GM19372 (cell line): ENCODE results near the gene CHMP2A.
"Not testable (repeated sequence)": the region's sequence is repeated elsewhere in the genome, so short reads cannot be mapped to it uniquely, and the experiment has no call there.

ENCODE experiments used
- ATAC-seq: cut with Tn5 transposase; IDR thresholded peaks from one replicate; pipeline ENCODE4 v1.9.1; 2021; ENCODE audit warnings: mild to moderate bottlenecking, low read depth, moderate library complexity; ENCODE audit not compliant: unreplicated experiment

CHMP2A gene

DNA sequence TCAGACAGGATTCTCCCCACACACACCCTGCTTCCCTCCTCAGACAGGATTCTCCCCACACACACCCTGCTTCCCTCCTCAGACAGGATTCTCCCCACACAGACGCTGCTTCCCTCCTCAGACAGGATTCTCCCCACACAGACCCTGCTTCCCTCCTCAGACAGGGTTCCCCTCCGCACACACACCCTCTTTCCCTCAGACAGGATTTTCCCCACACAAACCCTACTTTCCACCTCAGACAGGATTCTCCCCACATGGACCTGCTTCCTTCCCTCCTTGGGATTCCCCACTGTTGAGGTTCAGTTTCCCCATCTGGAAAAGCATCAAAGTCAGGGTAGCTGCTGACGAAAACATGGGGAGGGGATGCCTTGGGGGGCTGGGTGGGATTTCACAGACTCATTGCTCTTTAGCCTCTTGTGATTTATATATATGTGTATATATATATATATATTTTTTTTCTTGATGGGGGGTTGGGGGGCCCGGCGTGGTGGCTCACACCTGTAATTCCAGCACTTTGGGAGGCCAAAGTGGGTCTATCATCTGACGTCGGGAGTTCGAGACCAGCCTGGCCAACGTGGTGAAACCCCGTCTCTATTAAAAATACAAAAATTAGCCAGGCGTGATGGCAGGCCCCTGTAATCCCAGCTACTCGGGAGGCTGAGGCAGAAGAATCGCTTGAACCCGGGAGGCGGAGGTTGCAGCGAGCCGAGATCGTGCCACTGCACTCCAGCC is 12.1 kb downstream of the CHMP2A start:
- ATAC-seq: not testable (repeated sequence)

DNA sequence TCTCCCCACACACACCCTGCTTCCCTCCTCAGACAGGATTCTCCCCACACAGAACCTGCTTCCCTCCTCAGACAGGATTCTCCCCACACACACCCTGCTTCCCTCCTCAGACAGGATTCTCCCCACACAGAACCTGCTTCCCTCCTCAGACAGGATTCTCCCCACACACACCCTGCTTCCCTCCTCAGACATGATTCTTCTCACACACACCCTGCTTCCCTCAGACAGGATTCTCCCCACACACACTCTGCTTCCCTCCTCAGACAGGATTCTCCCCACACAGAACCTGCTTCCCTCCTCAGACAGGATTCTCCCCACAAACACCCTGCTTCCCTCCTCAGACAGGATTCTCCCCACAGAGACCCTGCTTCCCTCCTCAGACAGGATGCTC is 15.7 kb downstream of the CHMP2A start:
- ATAC-seq: not testable (repeated sequence)

DNA sequence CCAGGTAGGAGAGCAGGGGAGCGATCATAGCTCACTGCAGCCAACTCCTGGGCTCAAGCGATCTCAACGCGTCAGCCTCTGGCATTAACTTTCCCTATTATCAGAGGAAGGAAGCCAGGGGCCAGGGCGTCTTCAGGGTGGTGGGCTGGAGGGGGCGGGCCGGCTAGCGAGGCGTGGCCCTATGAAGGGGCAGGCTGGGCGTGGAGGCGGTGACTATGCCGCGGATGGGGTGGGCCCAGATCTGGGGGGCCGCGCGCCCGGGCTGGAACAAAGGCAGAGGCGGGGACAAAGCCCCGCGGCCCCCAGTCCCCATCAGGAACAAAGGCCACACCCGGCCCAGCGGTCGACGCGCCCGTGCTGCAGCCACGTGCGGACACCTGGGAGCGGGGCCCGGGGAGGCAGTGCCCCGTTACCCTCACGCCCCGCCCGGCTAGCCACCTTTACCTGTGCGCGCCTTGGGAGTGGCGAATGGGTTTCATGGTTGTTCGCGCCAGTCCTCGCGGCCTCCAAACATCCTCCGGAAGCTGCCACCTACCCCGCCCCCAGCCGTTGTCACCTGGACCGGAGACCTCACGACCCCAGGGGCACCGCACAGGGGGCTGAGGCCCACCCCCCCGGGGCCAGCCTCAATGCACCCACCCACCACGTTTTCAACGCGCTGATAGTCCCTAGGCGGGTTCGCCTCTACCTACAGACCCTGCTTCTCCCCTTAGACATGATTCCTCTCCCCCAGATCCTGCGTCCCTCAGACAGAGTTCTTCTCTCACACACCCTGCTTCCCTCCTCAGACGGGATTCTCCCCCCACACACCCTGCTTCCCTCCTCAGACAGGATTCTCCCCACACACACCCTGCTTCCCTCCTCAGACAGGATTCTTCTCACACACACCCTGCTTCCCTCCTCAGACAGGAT is 16.4 kb downstream of the CHMP2A start:
- ATAC-seq: no peak

DNA sequence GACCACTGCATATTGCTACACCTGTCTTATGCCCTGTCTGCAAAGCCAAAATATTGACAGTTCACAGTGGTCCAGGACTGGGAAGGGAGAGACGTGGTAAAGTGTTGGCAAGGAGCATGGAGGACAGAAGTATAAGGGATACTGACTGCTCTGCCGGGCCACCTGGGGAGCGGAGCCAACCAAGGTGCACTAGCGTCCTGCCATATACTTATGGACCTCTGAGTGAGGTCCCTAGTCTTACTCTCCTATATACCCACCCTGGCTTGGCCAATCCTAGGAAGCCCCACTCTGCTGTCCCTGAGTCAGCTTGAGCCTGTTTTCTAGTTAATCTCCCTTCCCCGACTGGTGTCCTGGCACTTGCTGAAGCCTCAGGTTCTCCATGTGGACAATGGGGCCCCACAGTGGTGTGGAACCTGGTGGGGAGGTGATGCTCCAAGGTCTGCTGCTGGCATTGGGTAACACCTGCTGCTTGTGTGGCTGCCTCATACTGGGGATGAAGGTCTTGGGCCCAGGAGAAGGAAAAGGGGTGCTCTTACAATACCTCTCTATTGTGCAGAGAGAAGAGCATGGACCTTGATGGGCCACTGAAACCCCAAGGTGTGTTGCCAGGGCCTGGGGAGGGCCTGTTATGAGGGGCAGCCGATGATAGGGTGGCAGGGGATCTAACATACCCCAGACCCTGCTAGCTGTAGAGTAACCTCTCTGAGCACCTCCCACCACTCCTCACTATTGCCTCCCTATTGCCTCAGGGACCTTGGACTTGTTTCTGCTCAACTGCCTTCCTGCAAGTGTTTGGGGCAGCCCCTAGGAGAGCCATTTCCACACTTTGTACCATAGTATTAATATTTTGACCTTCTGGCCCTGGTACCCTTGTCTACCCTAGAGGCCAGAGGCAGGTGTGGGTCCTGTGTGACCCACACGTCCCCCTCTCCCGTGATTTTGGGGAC is 17.8 kb downstream of the CHMP2A start:
- no peak for ATAC-seq

DNA sequence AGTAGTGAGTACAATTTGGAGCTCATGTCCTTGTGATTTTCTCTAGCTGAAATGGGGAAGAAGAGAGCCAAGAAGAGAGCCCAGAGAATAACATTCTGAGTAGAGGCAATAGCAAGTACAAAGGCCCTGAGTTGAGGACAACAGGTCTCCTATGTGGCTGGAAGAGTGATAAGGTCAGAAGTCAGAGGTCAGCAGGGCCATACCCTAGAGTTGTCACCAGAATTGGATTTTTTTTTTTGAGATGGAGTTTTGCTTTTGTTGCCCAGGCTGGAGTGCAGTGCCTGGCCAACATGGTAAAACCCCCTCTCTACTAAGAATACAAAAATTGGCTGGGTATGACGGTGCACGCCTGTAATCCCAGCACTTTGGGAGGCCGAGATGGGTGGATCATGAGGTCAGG is 19.0 kb downstream of the CHMP2A start:
- no peak for ATAC-seq

DNA sequence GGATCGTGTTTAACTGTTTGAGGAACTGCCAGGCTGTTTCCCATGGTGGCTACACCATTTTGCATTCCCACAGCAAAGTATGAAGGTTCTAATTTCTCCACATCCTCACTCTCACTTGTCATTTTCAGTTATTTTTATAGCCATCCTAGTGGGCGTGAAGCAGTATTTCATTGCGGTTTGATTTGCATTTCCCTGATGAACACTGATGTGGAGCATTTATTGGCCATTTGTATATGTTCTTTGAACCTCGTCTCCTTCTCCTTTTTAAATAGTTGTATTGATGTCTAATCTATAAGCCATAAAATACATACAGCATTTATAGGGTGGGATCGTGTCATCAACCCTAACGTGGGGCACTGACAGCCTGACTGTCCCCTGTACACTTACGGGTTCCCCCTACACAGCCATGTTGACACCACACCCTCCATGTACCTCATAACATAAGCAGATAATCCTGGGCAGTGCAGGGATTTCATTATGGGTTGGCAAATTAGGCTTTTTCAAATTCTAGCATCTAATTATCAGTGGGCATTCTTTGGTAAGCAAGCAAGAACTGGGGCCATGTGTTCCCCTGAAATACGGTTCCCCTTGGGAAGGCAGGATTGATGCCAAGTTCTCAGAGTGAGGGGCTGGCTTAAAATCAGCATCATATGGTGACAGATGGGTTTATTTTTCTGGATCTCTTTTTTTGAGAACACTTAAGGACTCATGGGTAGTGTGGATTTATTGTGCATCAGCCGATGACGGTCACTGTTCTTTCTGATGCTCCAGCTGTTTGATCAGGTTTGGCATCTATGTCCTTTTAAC is 23.7 kb downstream of the CHMP2A start:
- ATAC-seq: no peak

DNA sequence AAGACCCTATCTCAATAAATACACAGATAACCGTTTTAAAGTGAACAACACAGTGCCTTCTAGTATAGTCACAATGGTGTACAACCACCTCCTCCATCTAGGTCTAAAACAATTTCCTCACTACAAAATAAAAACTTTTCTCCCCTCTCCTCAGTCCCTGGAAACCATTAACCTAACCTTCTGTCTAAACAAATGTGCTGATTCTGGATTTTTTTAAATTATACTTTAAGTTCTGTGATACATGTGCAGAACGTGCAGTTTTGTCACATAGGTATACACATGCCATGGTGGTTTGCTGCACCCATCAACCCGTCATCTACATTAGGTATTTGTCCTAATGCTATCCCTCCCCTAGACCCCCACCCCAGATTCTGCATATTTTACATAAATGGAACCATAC is 25.5 kb downstream of the CHMP2A start:
- ATAC-seq: no peak

DNA sequence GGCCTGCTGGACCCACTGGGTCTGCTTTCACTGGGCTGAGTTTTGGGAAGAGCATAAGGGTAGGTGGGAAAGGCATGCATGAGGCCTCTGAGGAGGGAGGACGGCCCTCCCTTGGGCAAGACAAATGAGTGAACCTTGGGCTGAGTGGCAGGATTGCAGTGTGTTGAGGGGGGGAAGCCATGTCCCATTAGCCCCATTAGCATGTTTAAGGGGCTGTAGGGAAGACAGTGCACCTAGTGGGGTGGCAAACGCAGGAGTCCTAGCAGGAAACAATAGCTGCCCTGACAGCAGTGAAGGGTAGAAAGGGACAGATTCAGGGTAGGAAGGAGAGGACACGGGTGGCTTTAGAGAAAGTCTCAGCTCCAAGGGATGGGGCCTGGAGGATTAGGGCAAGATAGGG is 32.2 kb downstream of the CHMP2A start:
- no peak for ATAC-seq

DNA sequence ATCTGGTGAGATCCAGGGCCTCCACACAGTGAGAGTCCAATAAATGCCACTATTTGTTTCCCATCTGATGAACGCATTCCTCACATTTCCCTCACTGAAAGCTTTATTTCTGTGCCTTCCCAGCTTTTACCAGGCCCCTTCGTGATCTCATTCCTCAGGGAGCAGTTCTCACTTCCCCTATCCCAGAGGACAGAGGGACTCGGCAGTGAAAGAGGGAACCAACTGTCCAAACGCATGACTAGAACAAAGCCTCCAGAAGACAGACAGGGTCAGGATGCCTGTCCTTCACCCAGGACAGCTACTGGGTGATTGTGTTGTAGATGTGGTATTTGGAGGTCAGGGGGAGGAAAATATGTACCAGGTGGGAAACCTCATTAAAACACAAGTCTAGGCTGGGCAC is 33.3 kb downstream of the CHMP2A start:
- no peak for ATAC-seq

DNA sequence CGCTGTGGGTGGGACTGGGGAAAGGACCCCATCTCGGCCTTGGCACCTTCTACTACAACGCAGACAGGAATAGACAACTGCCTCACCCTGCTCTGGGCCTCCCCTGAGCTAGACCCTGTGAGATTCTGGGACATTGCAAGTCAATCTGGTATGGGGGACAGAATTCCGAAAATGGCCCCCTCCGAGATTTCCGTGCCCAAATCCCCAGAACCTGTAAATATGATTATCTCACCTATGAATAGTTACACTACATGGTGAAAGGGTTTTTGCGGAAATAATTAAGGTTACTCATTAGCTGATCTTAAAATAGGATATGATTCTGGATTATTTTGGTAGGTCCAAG is 34.7 kb downstream of the CHMP2A start:
- no peak for ATAC-seq

DNA sequence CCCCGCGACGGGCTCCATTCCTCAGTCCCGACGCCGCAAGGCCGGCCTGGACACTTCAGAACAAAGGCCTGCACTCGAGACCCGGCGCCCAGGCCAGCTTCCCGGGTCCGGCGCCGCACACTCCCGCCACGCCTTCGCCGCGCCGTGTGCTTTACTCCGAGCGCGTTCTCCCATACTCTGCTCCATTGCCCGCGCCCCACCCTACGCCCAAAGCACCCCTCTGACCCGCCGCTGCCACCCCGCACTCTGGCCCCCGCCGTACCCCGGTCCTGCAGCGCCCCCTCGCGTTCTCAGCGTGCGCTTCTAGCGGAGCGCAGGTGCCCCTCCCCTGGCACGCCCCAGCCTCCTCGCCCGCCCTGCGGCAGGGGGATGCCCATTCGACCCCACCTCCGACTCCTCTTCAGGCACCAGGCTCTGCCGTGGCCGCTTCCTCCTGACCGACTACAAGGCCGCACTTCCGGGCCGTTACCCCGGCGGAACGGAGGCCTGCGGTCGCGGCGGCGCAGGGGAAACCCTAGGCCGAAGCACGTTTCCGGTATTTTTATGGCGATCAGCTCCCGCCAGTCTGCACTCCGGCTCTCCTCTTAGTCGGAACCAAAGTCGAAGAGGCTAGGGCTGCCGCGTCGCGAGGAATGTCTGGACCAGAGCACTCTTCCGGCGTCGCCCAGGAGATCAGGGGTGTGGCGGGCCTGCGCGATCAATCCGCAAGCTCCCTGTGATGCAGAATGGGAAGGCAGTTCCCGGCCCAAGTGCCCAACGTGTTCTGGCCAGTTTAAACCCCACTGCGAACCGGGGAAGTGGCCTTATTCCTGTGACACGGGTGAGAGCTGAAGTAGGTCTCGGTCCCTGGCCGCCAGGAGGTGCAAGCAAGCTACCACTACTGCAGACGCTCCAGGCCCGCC is 35.3 kb downstream of the CHMP2A start, which contains the start of gene ZBTB45:
Gene ZBTB45 (minus strand): TSS at position 456 of the 902 bp plus-strand sequence. CDS start 2,137 bp downstream, outside the sequence.
- peak; percentile 79 for ATAC-seq

DNA sequence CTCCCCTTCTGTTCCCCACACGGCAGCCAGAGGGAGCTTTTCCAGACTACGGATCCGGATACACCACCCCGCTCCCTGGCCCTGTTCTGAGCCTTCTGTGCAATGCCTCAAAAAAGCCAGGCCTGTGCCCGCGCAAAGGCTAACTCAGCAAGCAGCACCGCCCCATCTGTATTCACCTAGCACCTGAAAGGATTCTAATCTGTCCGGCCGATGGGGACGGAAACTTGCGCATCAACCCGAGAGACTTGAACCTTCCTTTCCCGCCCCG is 35.9 kb downstream of the CHMP2A start:
- no peak for ATAC-seq

DNA sequence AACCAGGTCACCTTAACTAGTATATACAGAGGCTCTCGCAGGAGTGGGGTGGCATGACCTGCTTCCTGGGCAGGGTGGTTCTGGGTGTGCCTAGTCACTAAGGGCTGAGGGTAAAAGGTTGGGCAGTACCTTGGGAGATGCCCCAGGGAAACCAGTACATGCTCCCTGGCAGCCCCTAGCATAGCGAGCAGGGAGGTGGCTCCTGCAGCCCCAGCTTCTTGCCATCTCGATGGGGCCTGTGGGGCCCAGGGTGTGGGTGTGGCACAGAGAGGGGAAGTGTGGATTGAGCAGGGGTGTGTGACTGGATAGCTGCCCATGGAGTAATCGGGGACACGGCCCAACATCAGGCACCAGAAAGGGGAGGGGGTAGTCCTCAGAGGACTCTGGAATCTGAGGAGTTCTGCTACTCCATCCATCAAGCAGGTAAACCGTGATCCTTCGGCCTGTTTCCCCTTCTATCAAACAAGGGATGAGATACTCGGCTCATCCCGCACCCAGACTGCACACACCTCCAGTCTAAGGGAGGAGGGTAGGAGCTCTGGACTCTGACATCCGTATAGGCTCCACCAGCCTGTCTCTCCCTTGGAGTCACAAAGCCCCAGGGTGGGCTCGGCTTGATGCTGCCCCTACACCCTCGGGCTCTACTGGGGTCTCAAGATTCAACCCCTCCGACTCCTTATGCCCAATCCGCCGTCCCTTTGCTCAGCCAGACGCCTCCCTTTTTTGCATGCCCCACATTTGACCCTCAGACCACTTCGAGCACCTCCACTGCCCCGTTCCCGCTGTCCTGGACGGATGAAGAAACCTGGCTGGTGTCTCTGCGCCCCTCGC is 36.4 kb downstream of the CHMP2A start:
- no peak for ATAC-seq

DNA sequence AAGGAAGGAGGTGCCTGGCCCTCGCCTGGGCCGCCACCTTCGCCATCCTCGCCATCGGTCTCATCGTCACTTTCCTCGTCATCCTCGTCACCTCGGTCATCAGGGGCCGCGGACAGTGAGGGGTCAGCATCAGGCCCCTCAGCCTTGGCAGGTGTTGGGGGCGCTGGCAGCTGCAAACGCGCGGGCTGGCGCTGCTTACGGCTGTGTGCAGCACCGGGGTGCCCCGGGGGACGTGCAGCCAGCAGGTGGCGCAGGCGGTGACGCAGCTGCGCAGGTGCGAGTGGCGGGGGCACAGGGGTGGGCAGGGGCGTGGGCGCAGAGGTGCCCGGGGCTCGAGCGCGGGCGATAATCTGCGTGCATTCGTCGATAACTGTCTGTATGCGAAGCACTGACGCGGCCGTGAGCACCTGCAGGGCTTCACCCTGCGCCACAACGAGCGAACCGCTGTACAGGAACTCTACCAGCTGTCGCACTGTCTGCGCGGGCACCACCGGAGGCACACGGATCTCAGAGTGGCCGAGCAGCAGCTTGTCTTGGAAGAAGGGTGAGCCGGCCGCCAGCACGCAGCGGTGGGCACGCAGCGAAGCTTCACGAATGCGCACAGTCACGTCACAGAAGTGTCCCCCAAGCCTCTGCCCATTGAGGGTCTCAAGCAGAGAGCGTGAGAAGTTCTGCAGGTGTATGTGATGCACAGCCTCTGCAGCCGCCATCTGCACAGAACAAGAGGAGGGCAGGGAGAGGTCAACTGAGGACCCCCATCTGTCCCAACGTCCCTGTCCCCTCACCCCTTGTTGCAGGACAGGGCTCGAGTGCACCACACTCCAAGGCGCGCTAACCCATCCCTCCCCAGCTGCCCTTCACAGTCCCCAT is 37.7 kb downstream of the CHMP2A start:
- no peak for ATAC-seq

DNA sequence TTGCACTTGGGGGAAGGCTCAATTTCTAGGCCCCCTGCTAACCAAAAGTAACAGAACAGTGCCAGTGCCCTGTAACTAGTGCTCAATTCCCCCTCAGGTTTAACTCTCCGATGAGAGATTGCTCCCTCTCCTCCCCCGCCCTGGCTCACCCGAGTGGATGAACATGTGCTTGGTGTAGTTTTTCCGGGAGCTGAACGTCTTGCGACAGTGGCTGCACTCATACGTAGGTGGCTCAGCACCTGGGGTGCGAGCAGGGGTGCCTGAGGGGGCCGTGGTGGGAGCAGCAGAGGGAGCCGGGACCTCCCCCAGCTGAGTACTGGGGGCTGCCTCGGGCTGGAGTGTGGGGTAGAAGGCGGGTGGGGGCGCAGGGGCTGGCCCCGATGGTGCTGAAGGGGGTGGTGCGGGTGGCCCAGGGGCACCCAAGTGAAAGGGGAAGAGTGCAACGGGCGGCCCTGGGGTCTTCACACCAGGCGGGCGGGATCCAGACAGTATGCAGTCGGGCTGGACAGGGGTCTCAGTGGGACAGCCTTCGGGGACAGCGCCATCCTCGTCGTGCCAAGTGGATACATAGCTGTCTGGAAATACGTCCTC is 38.6 kb downstream of the CHMP2A start:
- no peak for ATAC-seq

DNA sequence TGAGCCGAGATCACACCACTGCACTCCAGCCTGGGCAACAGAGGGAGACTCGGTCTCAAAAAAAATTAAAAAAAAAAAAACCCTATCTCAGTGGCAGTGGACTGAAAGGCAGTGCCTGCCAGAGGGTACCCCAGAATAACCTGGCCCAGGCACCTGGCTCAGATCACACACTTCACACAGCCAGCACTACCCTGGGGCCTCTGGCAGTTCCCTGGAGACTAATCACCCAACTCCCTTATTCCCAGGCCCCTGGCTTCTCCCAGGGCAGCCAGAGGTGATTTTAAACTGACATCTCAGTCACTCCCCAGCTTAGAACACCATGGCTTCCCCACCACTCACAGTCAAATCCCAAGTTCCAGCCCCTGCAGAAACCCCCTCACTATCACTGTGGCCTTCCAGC is 39.6 kb downstream of the CHMP2A start:
- no peak for ATAC-seq

DNA sequence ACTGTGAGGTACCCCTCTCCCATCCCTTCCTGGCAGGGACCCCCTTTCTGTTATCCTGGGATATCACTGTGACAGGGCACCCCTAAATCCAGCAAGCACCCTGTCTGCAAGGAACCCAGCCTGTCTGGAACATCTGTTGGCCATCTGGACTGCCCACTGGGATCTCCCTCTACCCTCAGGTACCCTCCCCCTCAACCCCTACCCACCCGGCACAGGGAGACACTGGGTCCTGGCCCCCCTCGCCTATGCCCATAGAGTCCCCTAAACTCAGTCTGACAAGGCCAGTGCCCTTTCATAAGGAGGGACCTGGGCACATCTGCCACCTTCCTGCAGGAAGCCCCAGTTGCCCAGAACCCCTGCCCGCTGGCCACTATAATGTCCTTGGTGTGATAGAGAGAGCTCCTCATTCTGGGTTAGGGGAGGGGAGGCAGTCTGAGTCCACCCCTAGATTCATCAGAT is 40.3 kb downstream of the CHMP2A start:
- ATAC-seq: no peak
